GM06990 (cell line): Measurements from ENCODE around the gene CGB3.
A peak's percentile ranks its signal among the peaks of the same experiment; 100 is the strongest.

Source experiments
- DNase-seq: peaks from one replicate; pipeline ENCODE4 v3.0.0-alpha.2; 2011; ENCODE audit not compliant: insufficient read length; ENCODE audit errors: extremely low read depth
- H3K27me3 ChIP-seq: replicated peaks from 2 replicates; pipeline ENCODE4 v1.6.0; 2011; ENCODE audit warnings: low read length; ENCODE audit not compliant: control insufficient read depth, insufficient read depth
- H3K36me3 ChIP-seq: 2 replicates; pipeline ENCODE4 v1.5.1; 2011; ENCODE audit warnings: low read length; ENCODE audit not compliant: control insufficient read depth, insufficient read depth
- H3K4me3 ChIP-seq: replicated peaks from 2 replicates; pipeline ENCODE4 v1.5.1; 2011; ENCODE audit warnings: low read depth, mild to moderate bottlenecking, control low read depth, low read length
- TF ChIP-seq, protein P1 (sequence below): IDR thresholded peaks from 2 replicates; pipeline ENCODE4 v1.5.1; 2011; ENCODE audit warnings: low read length, control low read depth, mild to moderate bottlenecking, inconsistent platforms; ENCODE audit not compliant: insufficient read depth, poor library complexity, severe bottlenecking

The CGB3 gene

DNA sequence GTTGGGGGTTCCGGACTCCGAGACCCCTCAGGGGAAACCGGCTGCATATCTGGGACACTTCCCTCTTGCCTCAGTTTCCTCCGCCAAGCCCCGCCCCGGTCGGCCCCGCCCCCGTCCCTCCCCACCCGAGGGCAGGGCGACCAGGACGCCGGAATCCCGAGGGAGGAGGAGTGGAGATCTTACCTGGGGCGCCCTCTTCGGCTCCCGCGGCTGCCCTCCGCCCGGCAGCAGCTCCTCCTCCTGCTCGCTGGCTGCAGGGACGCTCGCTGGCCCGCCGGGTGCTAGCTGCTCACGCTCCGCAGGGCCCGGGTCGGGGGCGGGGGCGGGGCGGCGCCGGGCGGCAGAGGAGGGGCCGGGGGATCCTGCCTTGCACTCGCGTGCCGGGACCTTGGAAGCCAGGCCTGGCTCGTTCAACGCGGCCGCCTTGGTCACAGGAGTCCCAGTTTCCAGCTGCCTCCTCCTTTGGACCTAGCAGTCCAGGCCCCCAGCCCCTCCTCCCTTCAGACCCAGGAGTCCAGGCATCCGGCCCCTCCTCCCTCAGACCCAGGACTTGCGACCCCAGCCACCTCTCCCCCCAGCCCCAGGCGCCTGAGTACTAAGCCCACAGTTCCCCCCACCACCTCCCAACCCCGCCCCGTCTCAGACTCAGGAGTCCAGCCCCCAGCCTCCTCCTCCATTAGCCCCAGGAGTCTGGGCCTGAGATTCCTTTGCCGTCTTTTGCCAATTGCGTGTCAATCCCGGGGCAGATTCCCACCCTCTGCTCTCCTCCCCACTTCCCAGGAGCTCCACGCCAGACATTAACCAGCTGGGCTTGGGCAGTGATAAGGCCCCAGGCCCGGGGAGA lies 40.9 kb upstream of the CGB3 start, which contains the start of gene NTF4:
Gene NTF4 (minus strand): TSS at position 51 of the 844 bp plus-strand sequence. CDS start 2,821 bp downstream, outside the sequence.
- DNase-seq, result no peak
- Histone ChIP-seq H3K27me3 (no peaks in the 10 kb centered on the region; the same call in 1 of the 2 replicates), H3K4me3 (no peak within 1 kb of the TSS), H3K36me3 (no peaks in the 10 kb centered on the region)
- TF ChIP-seq, protein P1, sequence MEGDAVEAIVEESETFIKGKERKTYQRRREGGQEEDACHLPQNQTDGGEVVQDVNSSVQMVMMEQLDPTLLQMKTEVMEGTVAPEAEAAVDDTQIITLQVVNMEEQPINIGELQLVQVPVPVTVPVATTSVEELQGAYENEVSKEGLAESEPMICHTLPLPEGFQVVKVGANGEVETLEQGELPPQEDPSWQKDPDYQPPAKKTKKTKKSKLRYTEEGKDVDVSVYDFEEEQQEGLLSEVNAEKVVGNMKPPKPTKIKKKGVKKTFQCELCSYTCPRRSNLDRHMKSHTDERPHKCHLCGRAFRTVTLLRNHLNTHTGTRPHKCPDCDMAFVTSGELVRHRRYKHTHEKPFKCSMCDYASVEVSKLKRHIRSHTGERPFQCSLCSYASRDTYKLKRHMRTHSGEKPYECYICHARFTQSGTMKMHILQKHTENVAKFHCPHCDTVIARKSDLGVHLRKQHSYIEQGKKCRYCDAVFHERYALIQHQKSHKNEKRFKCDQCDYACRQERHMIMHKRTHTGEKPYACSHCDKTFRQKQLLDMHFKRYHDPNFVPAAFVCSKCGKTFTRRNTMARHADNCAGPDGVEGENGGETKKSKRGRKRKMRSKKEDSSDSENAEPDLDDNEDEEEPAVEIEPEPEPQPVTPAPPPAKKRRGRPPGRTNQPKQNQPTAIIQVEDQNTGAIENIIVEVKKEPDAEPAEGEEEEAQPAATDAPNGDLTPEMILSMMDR, result no peak

DNA sequence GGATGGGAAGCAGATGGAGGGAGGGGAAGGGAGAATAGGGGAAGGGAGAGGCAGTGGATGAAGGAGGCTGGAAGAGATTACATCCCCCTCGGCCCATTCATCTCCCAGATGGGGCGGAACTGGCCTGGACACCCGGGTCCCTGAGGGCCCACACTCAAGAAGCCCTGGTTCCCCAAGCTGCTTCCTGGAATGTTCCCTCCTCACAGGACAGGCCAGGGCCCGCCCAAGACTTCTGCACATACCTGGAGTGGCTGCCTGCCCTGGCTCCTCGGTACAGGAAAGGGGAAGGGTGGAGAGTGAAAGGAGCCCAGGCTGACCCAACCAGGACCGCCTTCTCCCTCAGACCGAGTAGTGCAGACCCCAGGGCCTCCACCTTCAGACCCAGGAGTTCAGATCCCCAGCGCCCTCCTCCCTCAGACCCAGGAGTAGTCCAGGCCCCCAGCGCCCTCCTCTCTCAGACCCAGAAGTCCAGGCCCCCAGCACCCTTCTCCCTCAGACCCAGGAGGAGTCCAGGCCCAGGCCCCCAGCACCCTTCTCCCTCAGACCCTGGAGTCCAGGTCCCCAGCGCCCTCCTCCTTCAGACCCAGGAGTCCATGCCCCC lies 40.0 kb upstream of the CGB3 start:
- no peak for DNase-seq
- Histone ChIP-seq H3K36me3 (no peaks in the 10 kb centered on the region), H3K27me3 (no peaks in the 10 kb centered on the region; the same call in 1 of the 2 replicates), H3K4me3 (no peak overlapping the region)
- TF ChIP-seq, protein P1, result no peak

DNA sequence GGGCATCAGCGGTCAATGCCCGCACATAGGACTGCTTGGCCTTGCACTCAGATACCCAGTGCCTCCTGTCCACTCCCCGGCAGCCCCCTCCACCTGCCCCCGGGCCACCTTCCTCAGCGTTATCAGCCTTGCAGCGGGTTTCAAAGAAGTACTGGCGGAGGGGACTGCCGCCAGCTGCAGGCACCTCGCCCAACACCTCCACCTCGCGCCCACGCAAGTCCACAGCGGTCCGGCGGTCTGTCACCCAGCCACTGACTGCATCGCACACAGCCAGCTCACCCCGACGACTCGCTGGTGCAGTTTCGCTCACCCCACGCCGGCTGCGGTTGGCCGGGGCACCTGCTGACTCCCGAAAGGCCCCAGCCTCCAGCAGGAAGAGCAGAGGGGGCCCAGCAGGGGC lies 37.3 kb upstream of the CGB3 start:
- peaks cover 4% of the 10 kb centered on the region; the same call in 1 of the 2 replicates for H3K27me3 ChIP-seq
- H3K4me3 ChIP-seq, result no peak overlapping the region
- peak; percentile 50 for DNase-seq
- no peaks in the 10 kb centered on the region for H3K36me3 ChIP-seq
- TF ChIP-seq, protein P1, result no peak

DNA sequence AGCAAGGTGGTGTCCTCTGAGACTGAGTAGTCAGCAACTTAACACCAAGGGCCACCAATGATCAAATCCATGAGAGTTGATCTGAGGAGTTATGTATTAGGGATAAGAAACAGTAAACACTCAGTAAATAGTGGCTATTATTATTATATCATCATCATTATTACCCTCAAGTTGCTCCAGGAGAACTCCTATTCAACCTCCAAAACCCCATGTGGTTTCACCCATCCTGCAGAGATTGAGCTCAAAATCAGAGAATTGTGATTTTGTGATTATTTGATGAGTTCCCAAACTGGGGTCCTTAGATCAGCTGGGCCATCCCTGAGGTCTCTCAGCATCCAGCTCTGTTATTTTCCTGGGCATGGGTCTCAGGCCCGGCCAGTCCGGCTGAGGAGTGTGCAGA lies 36.9 kb upstream of the CGB3 start:
- H3K4me3 ChIP-seq, result no peak overlapping the region
- peaks cover 4% of the 10 kb centered on the region; the same call in 1 of the 2 replicates for H3K27me3 ChIP-seq
- TF ChIP-seq, protein P1, result no peak

DNA sequence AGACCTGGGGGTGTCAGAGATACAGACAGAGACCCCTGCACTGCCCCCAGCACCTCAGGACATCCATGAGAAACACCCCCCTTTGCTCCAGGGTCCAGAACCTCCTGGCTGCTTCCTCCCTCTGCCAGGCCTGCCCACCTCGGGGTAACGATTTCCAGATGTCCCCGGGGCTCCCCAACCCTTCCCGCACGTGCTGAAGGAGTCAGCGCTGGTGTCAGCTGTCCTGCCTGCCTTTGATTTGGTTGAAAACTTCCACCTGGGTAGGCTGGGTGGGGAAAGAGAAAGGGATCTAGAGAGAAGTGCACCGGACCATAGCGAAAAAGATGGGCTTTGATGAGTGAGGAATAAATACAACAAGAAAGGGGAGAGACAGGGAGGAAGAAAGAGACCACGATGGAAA lies 34.9 kb upstream of the CGB3 start:
- Histone ChIP-seq H3K36me3 (no peaks in the 10 kb centered on the region), H3K4me3 (no peak overlapping the region), H3K27me3 (peaks cover 4% of the 10 kb centered on the region; the same call in 1 of the 2 replicates)
- DNase-seq, result no peak
- TF ChIP-seq, protein P1, result no peak

More for the DNA sequence above, 36.9 kb upstream of the CGB3 start:
- H3K36me3 ChIP-seq, result no peaks in the 10 kb centered on the region
- no peak for DNase-seq
